ENCODE data around the gene CGN. TPM values are rescaled to one million over a fixed set of nuclear protein-coding genes. Genes with fewer than 3 reads are reported as not detected.

CGN gene
- total RNA-seq, 6 experiments from 2014 or later: 15.9 to 65.4 (median 38.6) TPM

- intact Hi-C loops (cut with DNase I): no loop called here
- Histone ChIP-seq H3K27me3 (no peaks in the 10 kb centered on the region), H3K4me1 (no peaks in the 10 kb centered on the region), H3K36me3 (no peaks in the 10 kb centered on the region), H3K9me3 (no peaks in the 10 kb centered on the region), H3K27ac (no peak overlapping the region), H3K4me3 (no peak overlapping the region)
- DNase-seq (no peak), ATAC-seq (peak in 1 of 4 donors; percentile 92)
- TF ChIP-seq CTCF (IDR thresholded peaks at IDR 0.05) (no peak), POLR2A (IDR thresholded peaks at IDR 0.05) (no peak)
- whole genome bisulfite sequencing (ENCODE audit: insufficient coverage, low coverage, low lambda C conversion rate, missing lambda C conversion rate): 0% methylated on average over 1 of the region's 1 CpG
These were observed 16.4 kb upstream of the CGN start for GRCh38 chr1:151494741-151495281.

GRCh38 chr1:151495316-151495715 is 15.9 kb upstream of the CGN start:
- DNase-seq (no peak), ATAC-seq (no peak)
- Histone ChIP-seq H3K27me3 (no peaks in the 10 kb centered on the region), H3K36me3 (no peaks in the 10 kb centered on the region), H3K4me1 (no peaks in the 10 kb centered on the region), H3K27ac (no peak overlapping the region), H3K9me3 (no peaks in the 10 kb centered on the region), H3K4me3 (no peak overlapping the region)
- TF ChIP-seq CTCF (IDR thresholded peaks at IDR 0.05) (no peak), POLR2A (IDR thresholded peaks at IDR 0.05) (no peak)
- WGBS (ENCODE audit: insufficient coverage, low coverage, low lambda C conversion rate, missing lambda C conversion rate): 83% methylated on average over 1 of the region's 1 CpG
- intact Hi-C loops (cut with DNase I): no loop called here

GRCh38 chr1:151499365-151499764 is 11.8 kb upstream of the CGN start:
- Histone ChIP-seq H3K9me3 (no peaks in the 10 kb centered on the region), H3K4me1 (no peaks in the 10 kb centered on the region), H3K27ac (no peak overlapping the region), H3K36me3 (no peaks in the 10 kb centered on the region), H3K27me3 (no peaks in the 10 kb centered on the region), H3K4me3 (no peak overlapping the region)
- intact Hi-C loops (cut with DNase I): no loop called here
- DNase-seq: no peak
- TF ChIP-seq CTCF (IDR thresholded peaks at IDR 0.05): no peak
- no peak for TF ChIP-seq POLR2A (IDR thresholded peaks at IDR 0.05)
- WGBS (ENCODE audit: insufficient coverage, low coverage, low lambda C conversion rate, missing lambda C conversion rate): 97% methylated on average over 5 of the region's 5 CpGs
- no peak for ATAC-seq

- DNase-seq (no peak), ATAC-seq (no peak)
- H3K36me3 ChIP-seq: no peaks in the 10 kb centered on the region
- H3K4me1 ChIP-seq: no peaks in the 10 kb centered on the region
- no peak for TF ChIP-seq POLR2A (IDR thresholded peaks at IDR 0.05)
- TF ChIP-seq CTCF (IDR thresholded peaks at IDR 0.05): no peak
- no peaks in the 10 kb centered on the region for H3K27me3 ChIP-seq
- intact Hi-C loops (cut with DNase I): no loop called here
- H3K9me3 ChIP-seq: no peaks in the 10 kb centered on the region
- 86% methylated on average over 1 of the region's 1 CpG for WGBS (ENCODE audit: insufficient coverage, low coverage, low lambda C conversion rate, missing lambda C conversion rate)
- H3K27ac ChIP-seq: no peak overlapping the region
- H3K4me3 ChIP-seq: no peak overlapping the region
These were observed 11.3 kb upstream of the CGN start for GRCh38 chr1:151499930-151500329.

GRCh38 chr1:151501474-151501873 is 9.7 kb upstream of the CGN start:
- intact Hi-C loops (cut with DNase I): no loop called here
- Histone ChIP-seq H3K4me3 (no peak overlapping the region), H3K27me3 (no peaks in the 10 kb centered on the region), H3K9me3 (no peaks in the 10 kb centered on the region), H3K4me1 (no peaks in the 10 kb centered on the region), H3K27ac (no peak overlapping the region), H3K36me3 (no peaks in the 10 kb centered on the region)
- ATAC-seq (peak in 1 of 4 donors; percentile 28), DNase-seq (no peak)
- TF ChIP-seq POLR2A (IDR thresholded peaks at IDR 0.05) (no peak), CTCF (IDR thresholded peaks at IDR 0.05) (peak in 1 of 4 donors; percentile 9)
- WGBS (ENCODE audit: insufficient coverage, low coverage, low lambda C conversion rate, missing lambda C conversion rate): 64% methylated on average over 9 of the region's 10 CpGs

Data from right lobe of liver (tissue), 6 donors.